ENCODE measurements around the gene PHF21A. TPM values are rescaled to one million over a fixed set of nuclear protein-coding genes. Genes with fewer than 3 reads are reported as not detected.

PHF21A gene
- total RNA-seq, 1 experiment from 2014 or later: 20.5 TPM

GRCh38 chr11:45949992-45950407 lies 171.3 kb downstream of the PHF21A start:
- H3K36me3 Mint-ChIP-seq (ENCODE audit: insufficient read depth, unreplicated experiment): no peaks in the 10 kb centered on the region
- intact Hi-C loops (cut with micrococcal nuclease; ENCODE audit: unreplicated experiment): no loop called here
- H3K4me1 Mint-ChIP-seq (ENCODE audit: low read depth, unreplicated experiment): no peaks in the 10 kb centered on the region
- H3K27ac Mint-ChIP-seq (ENCODE audit: unreplicated experiment): no peak overlapping the region
- no peak for DNase-seq
- BruUV-seq (replicated peaks): no TSS peak
- no peaks in the 10 kb centered on the region for H3K27me3 Mint-ChIP-seq (ENCODE audit: unreplicated experiment)
- CTCF ChIA-PET: no interaction called here
- no peaks in the 10 kb centered on the region for H3K9me3 Mint-ChIP-seq (ENCODE audit: low read depth, unreplicated experiment)
- TF ChIP-seq, protein P1, sequence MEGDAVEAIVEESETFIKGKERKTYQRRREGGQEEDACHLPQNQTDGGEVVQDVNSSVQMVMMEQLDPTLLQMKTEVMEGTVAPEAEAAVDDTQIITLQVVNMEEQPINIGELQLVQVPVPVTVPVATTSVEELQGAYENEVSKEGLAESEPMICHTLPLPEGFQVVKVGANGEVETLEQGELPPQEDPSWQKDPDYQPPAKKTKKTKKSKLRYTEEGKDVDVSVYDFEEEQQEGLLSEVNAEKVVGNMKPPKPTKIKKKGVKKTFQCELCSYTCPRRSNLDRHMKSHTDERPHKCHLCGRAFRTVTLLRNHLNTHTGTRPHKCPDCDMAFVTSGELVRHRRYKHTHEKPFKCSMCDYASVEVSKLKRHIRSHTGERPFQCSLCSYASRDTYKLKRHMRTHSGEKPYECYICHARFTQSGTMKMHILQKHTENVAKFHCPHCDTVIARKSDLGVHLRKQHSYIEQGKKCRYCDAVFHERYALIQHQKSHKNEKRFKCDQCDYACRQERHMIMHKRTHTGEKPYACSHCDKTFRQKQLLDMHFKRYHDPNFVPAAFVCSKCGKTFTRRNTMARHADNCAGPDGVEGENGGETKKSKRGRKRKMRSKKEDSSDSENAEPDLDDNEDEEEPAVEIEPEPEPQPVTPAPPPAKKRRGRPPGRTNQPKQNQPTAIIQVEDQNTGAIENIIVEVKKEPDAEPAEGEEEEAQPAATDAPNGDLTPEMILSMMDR (IDR thresholded peaks at IDR 0.05; ENCODE audit: unreplicated experiment): no peak
- H3K4me3 Mint-ChIP-seq (ENCODE audit: low read depth, unreplicated experiment): no peak overlapping the region

DNA sequence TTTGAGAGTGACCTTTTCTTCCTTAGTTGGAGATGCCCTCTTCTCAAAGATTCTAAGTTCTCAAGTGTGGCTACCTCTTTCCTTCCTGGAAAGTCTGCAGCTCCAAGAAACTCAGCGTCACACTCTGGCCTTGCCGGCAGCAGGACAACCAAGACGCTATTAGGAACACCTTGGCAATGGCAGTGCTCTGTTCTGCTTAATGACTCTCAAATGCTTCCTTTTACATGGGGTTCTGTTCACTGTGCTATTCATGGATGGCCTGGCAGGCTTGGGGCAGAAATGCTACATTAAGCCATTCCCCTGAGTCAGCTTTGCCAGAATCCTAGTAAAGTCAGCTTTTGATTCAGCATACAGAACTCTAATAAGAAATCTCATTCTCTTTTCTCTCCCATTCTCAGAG lies 172.9 kb downstream of the PHF21A start:
- CTCF ChIA-PET: no interaction called here
- BruUV-seq (replicated peaks): no TSS peak
- H3K27ac Mint-ChIP-seq (ENCODE audit: unreplicated experiment): no peak overlapping the region
- H3K9me3 Mint-ChIP-seq (ENCODE audit: low read depth, unreplicated experiment): no peaks in the 10 kb centered on the region
- H3K4me3 Mint-ChIP-seq (ENCODE audit: low read depth, unreplicated experiment): no peak overlapping the region
- no peak for DNase-seq
- no peaks in the 10 kb centered on the region for H3K4me1 Mint-ChIP-seq (ENCODE audit: low read depth, unreplicated experiment)
- TF ChIP-seq, protein P1 (IDR thresholded peaks at IDR 0.05; ENCODE audit: unreplicated experiment): no peak
- H3K27me3 Mint-ChIP-seq (ENCODE audit: unreplicated experiment): no peaks in the 10 kb centered on the region
- intact Hi-C loops (cut with micrococcal nuclease; ENCODE audit: unreplicated experiment): no loop called here
- H3K36me3 Mint-ChIP-seq (ENCODE audit: insufficient read depth, unreplicated experiment): no peaks in the 10 kb centered on the region

- no peaks in the 10 kb centered on the region for H3K4me1 Mint-ChIP-seq (ENCODE audit: low read depth, unreplicated experiment)
- intact Hi-C loops (cut with micrococcal nuclease; ENCODE audit: unreplicated experiment): no loop called here
- no peak overlapping the region for H3K4me3 Mint-ChIP-seq (ENCODE audit: low read depth, unreplicated experiment)
- no TSS peak for BruUV-seq (replicated peaks)
- no peak overlapping the region for H3K27ac Mint-ChIP-seq (ENCODE audit: unreplicated experiment)
- no peaks in the 10 kb centered on the region for H3K9me3 Mint-ChIP-seq (ENCODE audit: low read depth, unreplicated experiment)
- H3K27me3 Mint-ChIP-seq (ENCODE audit: unreplicated experiment): no peaks in the 10 kb centered on the region
- CTCF ChIA-PET: no interaction called here
- TF ChIP-seq, protein P1 (IDR thresholded peaks at IDR 0.05; ENCODE audit: unreplicated experiment): no peak
- no peak for DNase-seq
- H3K36me3 Mint-ChIP-seq (ENCODE audit: insufficient read depth, unreplicated experiment): no peaks in the 10 kb centered on the region
Observed at GRCh38 chr11:45947885-45948284, 173.4 kb downstream of the PHF21A start.

- CTCF ChIA-PET: no interaction called here
- BruUV-seq (replicated peaks): no TSS peak
- no peaks in the 10 kb centered on the region for H3K4me1 Mint-ChIP-seq (ENCODE audit: low read depth, unreplicated experiment)
- intact Hi-C loops (cut with micrococcal nuclease; ENCODE audit: unreplicated experiment): no loop called here
- no peak overlapping the region for H3K27ac Mint-ChIP-seq (ENCODE audit: unreplicated experiment)
- no peaks in the 10 kb centered on the region for H3K27me3 Mint-ChIP-seq (ENCODE audit: unreplicated experiment)
- DNase-seq: no peak
- no peaks in the 10 kb centered on the region for H3K9me3 Mint-ChIP-seq (ENCODE audit: low read depth, unreplicated experiment)
- H3K36me3 Mint-ChIP-seq (ENCODE audit: insufficient read depth, unreplicated experiment): no peaks in the 10 kb centered on the region
- no peak overlapping the region for H3K4me3 Mint-ChIP-seq (ENCODE audit: low read depth, unreplicated experiment)
- TF ChIP-seq, protein P1 (IDR thresholded peaks at IDR 0.05; ENCODE audit: unreplicated experiment): no peak
Observed at GRCh38 chr11:45945397-45945999, 175.8 kb downstream of the PHF21A start.

Measured in Calu3 (cell line).